SK-N-SH (cell line): Measurements from ENCODE around the gene ETS1.

ENCODE experiments used
- CTCF ChIP-seq: fragments of 200-600 bp; sonication (generic); IDR thresholded peaks from 2 replicates; pipeline ENCODE4 v1.6.1; 2017; ENCODE audit warnings: antibody characterized with exemption, mild to moderate bottlenecking, moderate library complexity
- TAF1 ChIP-seq: IDR thresholded peaks from 2 replicates; pipeline ENCODE4 v1.6.1; 2012; ENCODE audit warnings: low read depth, mild to moderate bottlenecking, low read length, moderate library complexity, borderline replicate concordance
- TEAD4 ChIP-seq: IDR thresholded peaks from 2 replicates; pipeline ENCODE4 v1.4.0; 2012; ENCODE audit warnings: mild to moderate bottlenecking, borderline replicate concordance; ENCODE audit not compliant: insufficient read depth

GRCh38 chr11:128567130-128567529, 20.2 kb downstream of the ETS1 start:
- TF ChIP-seq TEAD4 (no peak), TAF1 (no peak), CTCF (no peak)
